Panc1 (cell line): ENCODE data around the gene GPC3.

ENCODE experiments used
- CTCF ChIP-seq: fragments of 450-650 bp; IDR thresholded peaks from 2 replicates; pipeline ENCODE4 v1.5.1; 2017; ENCODE audit warnings: mild to moderate bottlenecking
- REST ChIP-seq, 2 experiments: IDR thresholded peaks; 2 replicates each; pipeline ENCODE4 v1.6.1; 2011 to 2012; ENCODE audit warnings: low read depth in 2 of 2, control low read depth in 1 of 2, low read length in 1 of 2, mild to moderate bottlenecking in 1 of 2, moderate library complexity in 1 of 2; ENCODE audit not compliant: insufficient read depth in 1 of 2
- SIN3A ChIP-seq: IDR thresholded peaks from 2 replicates; pipeline ENCODE4 v1.6.1; 2012; ENCODE audit warnings: low read depth, mild to moderate bottlenecking, low read length, moderate library complexity, borderline replicate concordance; ENCODE audit not compliant: insufficient read depth

GRCh38 chrX:133888984-133889383, 96.4 kb downstream of the GPC3 start:
- TF ChIP-seq CTCF, result no peak
- TF ChIP-seq SIN3A, result no peak
- TF ChIP-seq REST (IDR thresholded peaks at IDR 0.05; ENCODE audit: insufficient read depth in 1 of 2, low read depth in 2 of 2, low read length in 1 of 2), result no peak
